ENCODE data around the gene IFI27L1. TPM values are rescaled to one million over a fixed set of nuclear protein-coding genes. Genes with fewer than 3 reads are reported as not detected.

Gene IFI27L1
- total RNA-seq, 1 experiment from 2014 or later: 26.0 TPM

GRCh38 chr14:94138251-94138650 is 57.1 kb downstream of the IFI27L1 start:
- no peaks in the 10 kb centered on the region for H3K9me3 ChIP-seq (ENCODE audit: control insufficient read depth in 1 of 2, insufficient read depth in 1 of 2, low read depth in 1 of 2, low read length in 2 of 2)
- H3K4me2 ChIP-seq (ENCODE audit: low read length): no peak overlapping the region
- CTCF ChIA-PET: interaction anchor here (1.9 kb wide), 1 partner anchor 198 kb away, joined by 6 read pairs; no protein-coding TSS in a partner anchor
- H3K79me2 ChIP-seq (ENCODE audit: insufficient read depth, low read length): no peaks in the 10 kb centered on the region
- RAD21 ChIA-PET (ENCODE audit: low non-redundant PET in 1 of 2, low total read pairs in 2 of 2, uncharacterized antibody in 2 of 2, unreplicated experiment in 2 of 2): no interaction called here
- H3K9me2 ChIP-seq (ENCODE audit: insufficient read depth): no peaks in the 10 kb centered on the region
- no peaks in the 10 kb centered on the region for H4K20me1 ChIP-seq (ENCODE audit: insufficient read depth)
- no peak overlapping the region for H3K4me3 ChIP-seq (replicated peaks in 1 of 2; ENCODE audit: low read depth in 1 of 2, low read length in 2 of 2)
- BruUV-seq (replicated peaks): no TSS peak
- DNase-seq (ENCODE audit: low read depth, low spot score) (no peak), ATAC-seq (no peak)
- POLR2A ChIA-PET: no interaction called here
- H3K4me1 ChIP-seq (ENCODE audit: control insufficient read depth in 1 of 2, insufficient read depth in 2 of 2, low read length in 2 of 2): peaks cover 0 to 3% of the 10 kb centered on the region in 2 experiments; a peak in 1 of 4 replicates
- no peak for TF ChIP-seq POLR2A (IDR thresholded peaks at IDR 0.05; ENCODE audit: borderline replicate concordance, extremely low read depth, insufficient read depth, insufficient read length)
- no peak for TF ChIP-seq RAD21 (IDR thresholded peaks at IDR 0.05; ENCODE audit: low read depth)
- no peak for TF ChIP-seq TCF7L2 (IDR thresholded peaks at IDR 0.05; ENCODE audit: borderline replicate concordance, extremely low read depth, insufficient read depth, insufficient read length)
- TF ChIP-seq ELF1 (IDR thresholded peaks at IDR 0.05; ENCODE audit: borderline replicate concordance, low read depth): no peak
- no peak for TF ChIP-seq SIN3A (IDR thresholded peaks at IDR 0.05; ENCODE audit: low read depth)
- TF ChIP-seq CTCF (IDR thresholded peaks at IDR 0.05 in 2 of 3, conservative IDR thresholded peaks at IDR 0.05 in 1 of 3; ENCODE audit: borderline replicate concordance in 1 of 3, insufficient read depth in 1 of 3, low read depth in 2 of 3, low read length in 2 of 3): no peak
- no peak for TF ChIP-seq ZFX (IDR thresholded peaks at IDR 0.05)
- TF ChIP-seq ZBTB33 (IDR thresholded peaks at IDR 0.05; ENCODE audit: extremely low read depth, insufficient replicate concordance, low read length): no peak
- TF ChIP-seq YY1 (IDR thresholded peaks at IDR 0.05; ENCODE audit: extremely low read depth, insufficient replicate concordance, low read depth, low read length): no peak
- TF ChIP-seq REST (IDR thresholded peaks at IDR 0.05; ENCODE audit: low read depth): no peak
- TF ChIP-seq EZH2 (IDR thresholded peaks at IDR 0.05): no peak
- TF ChIP-seq EGR1 (IDR thresholded peaks at IDR 0.05; ENCODE audit: low read depth): no peak
- TF ChIP-seq POLR2AphosphoS5 (IDR thresholded peaks at IDR 0.05; ENCODE audit: low read depth, low read length): no peak
- TF ChIP-seq CBX3 (IDR thresholded peaks at IDR 0.05; ENCODE audit: low read depth): no peak
- TF ChIP-seq SRF (IDR thresholded peaks at IDR 0.05; ENCODE audit: low read depth): no peak
- no peak for TF ChIP-seq MAX (IDR thresholded peaks at IDR 0.05)
- no peak for TF ChIP-seq EZH2phosphoT487 (IDR thresholded peaks at IDR 0.05; ENCODE audit: borderline replicate concordance)
- H3K36me3 ChIP-seq (ENCODE audit: control insufficient read depth in 1 of 2, insufficient read depth in 2 of 2, low read length in 2 of 2): no peaks in the 10 kb centered on the region
- H3K27me3 ChIP-seq (ENCODE audit: insufficient read depth, low read length): no peaks in the 10 kb centered on the region
- no peak overlapping the region for H3K9ac ChIP-seq (ENCODE audit: low read length)
- H3K27ac ChIP-seq (ENCODE audit: low read depth, low read length): no peak overlapping the region
- H2AFZ ChIP-seq (ENCODE audit: low read depth, low read length, poor library complexity, severe bottlenecking): no peak overlapping the region
- intact Hi-C loops (cut with micrococcal nuclease): loop anchor here (10.0 kb wide), 2 partner anchors 397 to 547 kb away; no protein-coding TSS in a partner anchor

Measured in HCT116 (cell line).